Putamen (tissue), 1 donor: ENCODE measurements around the gene LAMA4.

Source experiments
- DNase-seq: peaks from one replicate; pipeline ENCODE4 v3.0.0-alpha.2; 2016; ENCODE audit warnings: low spot score

Gene LAMA4

GRCh38 chr6:112081569-112081968 lies 172.8 kb downstream of the LAMA4 start:
- DNase-seq = no peak

- DNase-seq = no peak
These were observed 187.8 kb downstream of the LAMA4 start for GRCh38 chr6:112066606-112067005.

GRCh38 chr6:112065426-112065986 lies 188.9 kb downstream of the LAMA4 start:
- DNase-seq = no peak

- DNase-seq = no peak
These were observed 191.4 kb downstream of the LAMA4 start for GRCh38 chr6:112062966-112063365.

GRCh38 chr6:112061605-112062004 lies 192.8 kb downstream of the LAMA4 start:
- no peak for DNase-seq
